Measurements from ENCODE around the gene NT5DC4. TPM values are rescaled to one million over a fixed set of nuclear protein-coding genes. Genes with fewer than 3 reads are reported as not detected.

The NT5DC4 gene
- total RNA-seq (1.2 and 2.7 TPM in 2 replicates), polyA plus RNA-seq (0.79 and 2.3 TPM in 2 replicates)

DNA sequence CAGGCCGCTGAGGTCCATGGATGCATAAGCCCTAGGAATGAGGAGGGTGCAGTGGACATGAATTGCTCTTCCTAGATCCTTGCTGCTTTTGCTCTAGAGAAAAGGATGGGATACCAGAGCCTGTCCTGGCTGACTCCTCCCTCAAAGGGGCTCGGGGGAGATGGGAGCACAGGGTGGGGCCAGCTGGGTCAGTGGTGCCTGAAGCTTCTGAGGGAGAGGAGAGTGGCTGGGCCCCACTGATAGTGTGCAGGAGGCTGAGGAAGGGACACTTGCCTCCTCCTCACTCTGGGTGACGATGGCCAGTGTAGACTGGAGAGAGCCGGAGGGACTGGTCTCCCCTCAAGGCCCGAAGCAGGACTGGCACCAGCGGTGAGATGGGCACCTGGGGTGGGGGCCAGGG lies at the start of gene NT5DC4:
Gene NT5DC4, plus strand, starts transcription at position 236 of the 400 bp plus-strand sequence. Its CDS starts 60 bp downstream, at position 296.
- Histone ChIP-seq H2AFZ (no peak within 1 kb of the TSS), H3K4me1 (ENCODE audit: insufficient read depth) (no peaks in the 10 kb centered on the region), H3K27ac (no peak within 1 kb of the TSS), H4K20me1 (ENCODE audit: insufficient read depth, poor library complexity, severe bottlenecking) (no peaks in the 10 kb centered on the region), H3K9me2 (replicated peaks; ENCODE audit: insufficient read depth) (no peaks in the 10 kb centered on the region), H3K9me3 (ENCODE audit: low read depth) (no peaks in the 10 kb centered on the region), H3K36me3 (replicated peaks; ENCODE audit: insufficient read depth, low read depth) (no peaks in the 10 kb centered on the region), H3K4me2 (no peak within 1 kb of the TSS), H3K79me2 (no peaks in the 10 kb centered on the region), H3K27me3 (no peaks in the 10 kb centered on the region), H3K4me3 (no peak within 1 kb of the TSS)
- TF ChIP-seq EZH2phosphoT487 (IDR thresholded peaks at IDR 0.05; ENCODE audit: low read depth, severe bottlenecking, unreplicated experiment) (no peak), EZH2 (IDR thresholded peaks at IDR 0.05; ENCODE audit: borderline replicate concordance) (no peak)
- TF ChIP-seq, protein P1, sequence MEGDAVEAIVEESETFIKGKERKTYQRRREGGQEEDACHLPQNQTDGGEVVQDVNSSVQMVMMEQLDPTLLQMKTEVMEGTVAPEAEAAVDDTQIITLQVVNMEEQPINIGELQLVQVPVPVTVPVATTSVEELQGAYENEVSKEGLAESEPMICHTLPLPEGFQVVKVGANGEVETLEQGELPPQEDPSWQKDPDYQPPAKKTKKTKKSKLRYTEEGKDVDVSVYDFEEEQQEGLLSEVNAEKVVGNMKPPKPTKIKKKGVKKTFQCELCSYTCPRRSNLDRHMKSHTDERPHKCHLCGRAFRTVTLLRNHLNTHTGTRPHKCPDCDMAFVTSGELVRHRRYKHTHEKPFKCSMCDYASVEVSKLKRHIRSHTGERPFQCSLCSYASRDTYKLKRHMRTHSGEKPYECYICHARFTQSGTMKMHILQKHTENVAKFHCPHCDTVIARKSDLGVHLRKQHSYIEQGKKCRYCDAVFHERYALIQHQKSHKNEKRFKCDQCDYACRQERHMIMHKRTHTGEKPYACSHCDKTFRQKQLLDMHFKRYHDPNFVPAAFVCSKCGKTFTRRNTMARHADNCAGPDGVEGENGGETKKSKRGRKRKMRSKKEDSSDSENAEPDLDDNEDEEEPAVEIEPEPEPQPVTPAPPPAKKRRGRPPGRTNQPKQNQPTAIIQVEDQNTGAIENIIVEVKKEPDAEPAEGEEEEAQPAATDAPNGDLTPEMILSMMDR (IDR thresholded peaks at IDR 0.05; ENCODE audit: poor library complexity) = no peak
- DNase-seq (ENCODE audit: low spot score) = no peak
- 82% methylated on average over 6 of the region's 6 CpGs for WGBS (ENCODE audit: low lambda C conversion rate, missing lambda C conversion rate)

DNA sequence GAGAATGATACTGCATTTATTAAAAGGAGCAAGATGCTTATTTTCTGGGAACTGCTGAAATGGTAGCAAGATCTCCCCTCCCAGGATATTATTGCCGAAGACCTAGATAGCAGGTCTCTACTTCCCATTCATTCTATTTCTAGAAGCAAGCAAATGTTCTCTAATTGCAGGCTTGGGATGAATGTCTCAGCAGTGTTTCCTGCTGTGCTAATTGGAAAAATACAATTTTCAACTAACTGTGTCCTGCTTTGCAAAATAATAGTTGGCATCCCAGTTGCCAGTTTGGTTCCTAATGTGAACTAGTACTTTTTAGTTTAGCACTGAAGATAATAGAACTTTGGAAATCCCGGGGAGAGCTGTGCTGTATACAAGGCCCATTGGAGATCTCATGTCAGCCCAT lies 49.0 kb upstream of the NT5DC4 start:
- no peak overlapping the region for H3K27ac ChIP-seq
- TF ChIP-seq EZH2phosphoT487 (IDR thresholded peaks at IDR 0.05; ENCODE audit: low read depth, severe bottlenecking, unreplicated experiment) = no peak
- TF ChIP-seq, protein P1 (IDR thresholded peaks at IDR 0.05; ENCODE audit: poor library complexity) = no peak
- TF ChIP-seq EZH2 (IDR thresholded peaks at IDR 0.05; ENCODE audit: borderline replicate concordance) = no peak
- H3K4me3 ChIP-seq = no peak overlapping the region
- no peaks in the 10 kb centered on the region for H3K27me3 ChIP-seq
- no peak for DNase-seq (ENCODE audit: low spot score)
- no peak overlapping the region for H2AFZ ChIP-seq
- no peaks in the 10 kb centered on the region for H4K20me1 ChIP-seq (ENCODE audit: insufficient read depth, poor library complexity, severe bottlenecking)
- 88% methylated on average over 2 of the region's 2 CpGs for WGBS (ENCODE audit: low lambda C conversion rate, missing lambda C conversion rate)
- H3K4me2 ChIP-seq = no peak overlapping the region
- no peaks in the 10 kb centered on the region for H3K79me2 ChIP-seq
- H3K36me3 ChIP-seq (replicated peaks; ENCODE audit: insufficient read depth, low read depth) = no peaks in the 10 kb centered on the region
- H3K9me2 ChIP-seq (replicated peaks; ENCODE audit: insufficient read depth) = no peaks in the 10 kb centered on the region
- no peaks in the 10 kb centered on the region for H3K4me1 ChIP-seq (ENCODE audit: insufficient read depth)
- H3K9me3 ChIP-seq (ENCODE audit: low read depth) = no peaks in the 10 kb centered on the region

- TF ChIP-seq, protein P1 (IDR thresholded peaks at IDR 0.05; ENCODE audit: poor library complexity) = no peak
- TF ChIP-seq EZH2 (IDR thresholded peaks at IDR 0.05; ENCODE audit: borderline replicate concordance) (no peak), EZH2phosphoT487 (IDR thresholded peaks at IDR 0.05; ENCODE audit: low read depth, severe bottlenecking, unreplicated experiment) (no peak)
- Histone ChIP-seq H3K4me3 (no peak overlapping the region), H3K4me2 (no peak overlapping the region), H3K36me3 (replicated peaks; ENCODE audit: insufficient read depth, low read depth) (no peaks in the 10 kb centered on the region), H4K20me1 (ENCODE audit: insufficient read depth, poor library complexity, severe bottlenecking) (no peaks in the 10 kb centered on the region), H3K79me2 (no peaks in the 10 kb centered on the region), H3K27ac (no peak overlapping the region), H2AFZ (no peak overlapping the region), H3K4me1 (ENCODE audit: insufficient read depth) (no peaks in the 10 kb centered on the region), H3K9me2 (replicated peaks; ENCODE audit: insufficient read depth) (no peaks in the 10 kb centered on the region), H3K27me3 (no peaks in the 10 kb centered on the region), H3K9me3 (ENCODE audit: low read depth) (no peaks in the 10 kb centered on the region)
- no peak for DNase-seq (ENCODE audit: low spot score)
- 100% methylated on average over 1 of the region's 1 CpG for WGBS (ENCODE audit: low lambda C conversion rate, missing lambda C conversion rate)
Measured at GRCh38 chr2:112673008-112673407, 47.8 kb upstream of the NT5DC4 start.

- H3K4me3 ChIP-seq = no peak overlapping the region
- no peak for DNase-seq (ENCODE audit: low spot score)
- H3K4me2 ChIP-seq = no peak overlapping the region
- no peak overlapping the region for H3K27ac ChIP-seq
- H3K4me1 ChIP-seq (ENCODE audit: insufficient read depth) = no peaks in the 10 kb centered on the region
- TF ChIP-seq EZH2 (IDR thresholded peaks at IDR 0.05; ENCODE audit: borderline replicate concordance) = no peak
- TF ChIP-seq EZH2phosphoT487 (IDR thresholded peaks at IDR 0.05; ENCODE audit: low read depth, severe bottlenecking, unreplicated experiment) = no peak
- TF ChIP-seq, protein P1 (IDR thresholded peaks at IDR 0.05; ENCODE audit: poor library complexity) = no peak
- H2AFZ ChIP-seq = no peak overlapping the region
- H3K27me3 ChIP-seq = no peaks in the 10 kb centered on the region
- no peaks in the 10 kb centered on the region for H3K36me3 ChIP-seq (replicated peaks; ENCODE audit: insufficient read depth, low read depth)
- H3K9me3 ChIP-seq (ENCODE audit: low read depth) = no peaks in the 10 kb centered on the region
- H3K79me2 ChIP-seq = no peaks in the 10 kb centered on the region
- WGBS (ENCODE audit: low lambda C conversion rate, missing lambda C conversion rate) = 95% methylated on average over 12 of the region's 12 CpGs
- H3K9me2 ChIP-seq (replicated peaks; ENCODE audit: insufficient read depth) = no peaks in the 10 kb centered on the region
- no peaks in the 10 kb centered on the region for H4K20me1 ChIP-seq (ENCODE audit: insufficient read depth, poor library complexity, severe bottlenecking)
Measured at GRCh38 chr2:112674229-112674628, 46.6 kb upstream of the NT5DC4 start.
